ENCODE results near the gene TAS2R60. TPM values are rescaled to one million over a fixed set of nuclear protein-coding genes. Genes with fewer than 3 reads are reported as not detected.

The TAS2R60 gene
- total and polyA plus RNA-seq, 9 of the 15 experiments (the other 6 are each of a cell fraction or from before 2014, with no cell fraction given) = 0.08 TPM; not detected in 8

DNA sequence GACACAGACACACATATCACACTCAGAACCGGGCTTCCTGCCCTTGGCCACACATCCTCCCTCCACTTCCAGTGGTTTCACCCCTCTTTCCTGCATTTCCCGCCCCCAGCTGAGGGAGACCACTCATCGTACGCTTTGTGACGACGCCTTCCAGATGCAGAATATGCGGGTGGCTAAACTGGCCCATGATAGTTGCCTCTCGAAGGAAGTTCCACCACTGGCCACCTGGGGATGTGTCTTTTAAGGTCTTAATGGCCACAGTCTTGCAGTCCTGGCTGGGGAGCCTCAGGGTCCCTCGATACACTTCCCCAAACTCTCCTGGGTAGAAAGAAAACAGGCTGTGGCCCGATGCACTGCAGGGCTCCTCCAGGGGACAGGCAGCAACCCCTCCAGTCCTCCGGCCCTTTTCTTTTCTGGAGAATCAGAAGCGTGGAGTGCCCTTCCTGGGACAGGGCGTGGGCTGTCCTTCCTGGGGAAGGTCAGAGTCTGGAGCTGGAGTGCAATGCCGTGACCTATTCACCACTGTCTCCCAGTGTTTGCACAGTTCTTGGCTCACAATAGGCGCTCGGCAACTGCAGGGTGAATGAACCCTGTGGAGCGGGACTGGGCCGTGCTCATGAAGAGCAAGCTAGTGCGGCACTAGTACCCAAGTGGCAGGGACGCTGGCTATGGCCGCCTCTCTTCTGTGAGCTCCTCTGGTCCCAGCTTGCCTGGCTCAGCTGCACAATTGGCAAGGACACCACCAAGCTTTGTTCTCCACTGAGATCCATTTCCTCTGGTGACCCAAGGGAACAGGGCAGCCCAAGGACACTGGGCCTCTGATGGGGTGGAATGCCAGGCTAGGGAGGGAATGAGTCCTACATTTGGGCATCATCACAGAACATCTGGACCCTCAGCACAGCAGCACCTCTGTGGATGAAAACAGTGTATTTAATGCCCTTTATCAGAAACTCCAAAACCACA, 47.8 kb upstream of the TAS2R60 start (continued):
- TF ChIP-seq RCOR1 (IDR thresholded peaks at IDR 0.05; ENCODE audit: borderline replicate concordance in 1 of 2, low read depth in 2 of 2, low read length in 2 of 2) (0 out of 4 replicates have a peak, but pooled peaks of 1 of the 2 experiments have one; percentile 17), NR3C1 (CRISPR knock-in tag; IDR thresholded peaks at IDR 0.05) (no peak)

- Histone ChIP-seq H3K27ac (ENCODE audit: extremely low read depth, low read depth, low read length) (no peak overlapping the region), H2AFZ (ENCODE audit: low read depth, low read length) (no peak overlapping the region), H3K9ac (ENCODE audit: insufficient read depth in 1 of 2, low read depth in 2 of 2, low read length in 2 of 2) (no peak overlapping the region), H3K9me3 (replicated peaks; ENCODE audit: control insufficient read depth, insufficient read depth, low read depth, low read length) (no peaks in the 10 kb centered on the region), H3K27me3 (ENCODE audit: control insufficient read depth in 2 of 2, insufficient read depth in 2 of 2, low read length in 2 of 2) (peaks cover 40 to 74% of the 10 kb centered on the region in 2 experiments; a peak in 4 of 5 replicates), H3K4me3 (no peak overlapping the region), H4K20me1 (replicated peaks; ENCODE audit: control insufficient read depth, insufficient read depth, low read length) (peaks cover 25% of the 10 kb centered on the region), H3K36me3 (ENCODE audit: control insufficient read depth, insufficient read depth, low read length) (peaks cover 7% of the 10 kb centered on the region; the same call in 1 of the 3 replicates), H3K4me2 (ENCODE audit: insufficient read depth, low read length) (no peak overlapping the region), H3K9me1 (ENCODE audit: control insufficient read depth, insufficient read depth, low read length) (peaks cover 3% of the 10 kb centered on the region), H3K79me2 (ENCODE audit: control insufficient read depth, insufficient read depth, low read length) (no peaks in the 10 kb centered on the region), H3K4me1 (replicated peaks in 1 of 2; ENCODE audit: control insufficient read depth in 2 of 2, insufficient read depth in 2 of 2, low read length in 2 of 2) (peaks cover 0 to 17% of the 10 kb centered on the region in 2 experiments; a peak in 2 of 5 replicates)
- in situ Hi-C loops (cut with MboI) = no loop called here
- ChIA-PET POLR2A (interaction anchor here (0.8 to 9.7 kb wide), 6 partner anchors 8 to 12 kb away, joined by 3 to 131 read pairs (median 4); partner anchors contain the start of gene EPHA1), CTCF (ENCODE audit: low intra/inter-chr PET ratio) (interaction anchor here (1.4 kb wide), 1 partner anchor 341 kb away, joined by 4 read pairs; no protein-coding TSS in a partner anchor)
- peak; percentile 21 for ATAC-seq
- FAIRE-seq = no peak
- BruUV-seq (replicated peaks) = no TSS peak
- TF ChIP-seq, protein P1, sequence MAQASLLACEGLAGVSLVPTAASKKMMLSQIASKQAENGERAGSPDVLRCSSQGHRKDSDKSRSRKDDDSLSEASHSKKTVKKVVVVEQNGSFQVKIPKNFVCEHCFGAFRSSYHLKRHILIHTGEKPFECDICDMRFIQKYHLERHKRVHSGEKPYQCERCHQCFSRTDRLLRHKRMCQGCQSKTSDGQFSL (CRISPR knock-in tag; IDR thresholded peaks at IDR 0.05) = no peak
- TF ChIP-seq, protein P1 (tag; IDR thresholded peaks at IDR 0.05) = no peak
- TF ChIP-seq SIN3B (IDR thresholded peaks at IDR 0.05; ENCODE audit: low read depth) (no peak), JUND (IDR thresholded peaks at IDR 0.05; ENCODE audit: borderline replicate concordance, low read depth, low read length) (no peak), JUND (tag; IDR thresholded peaks at IDR 0.05; ENCODE audit: borderline replicate concordance, low read depth, low read length) (no peak), CTCF (IDR thresholded peaks at IDR 0.05 in 2 of 3, conservative IDR thresholded peaks at IDR 0.05 in 1 of 3; ENCODE audit: insufficient read depth in 2 of 3, low read depth in 1 of 3, low read length in 3 of 3) (0 out of 6 replicates have a peak, but pooled peaks of 2 of the 3 experiments have one; percentile 3 to 11), CBFA2T2 (conservative IDR thresholded peaks at IDR 0.05) (no peak), EP400 (IDR thresholded peaks at IDR 0.05) (no peak), SIX5 (IDR thresholded peaks at IDR 0.05; ENCODE audit: borderline replicate concordance in 1 of 2, insufficient read depth in 1 of 2, low read depth in 1 of 2, low read length in 2 of 2) (no peak)
- intact Hi-C loops (cut with micrococcal nuclease) = no loop called here
- 24% methylated on average over 7 of the region's 7 CpGs for WGBS (ENCODE audit: insufficient coverage, low coverage, missing lambda C conversion rate)
- no peak for DNase-seq (ENCODE audit: extremely low read depth in 1 of 4, low spot score in 3 of 4)
Measured at GRCh38 chr7:143396182-143396581, 47.1 kb upstream of the TAS2R60 start.
